ENCODE results near the gene MDGA2.

DNA sequence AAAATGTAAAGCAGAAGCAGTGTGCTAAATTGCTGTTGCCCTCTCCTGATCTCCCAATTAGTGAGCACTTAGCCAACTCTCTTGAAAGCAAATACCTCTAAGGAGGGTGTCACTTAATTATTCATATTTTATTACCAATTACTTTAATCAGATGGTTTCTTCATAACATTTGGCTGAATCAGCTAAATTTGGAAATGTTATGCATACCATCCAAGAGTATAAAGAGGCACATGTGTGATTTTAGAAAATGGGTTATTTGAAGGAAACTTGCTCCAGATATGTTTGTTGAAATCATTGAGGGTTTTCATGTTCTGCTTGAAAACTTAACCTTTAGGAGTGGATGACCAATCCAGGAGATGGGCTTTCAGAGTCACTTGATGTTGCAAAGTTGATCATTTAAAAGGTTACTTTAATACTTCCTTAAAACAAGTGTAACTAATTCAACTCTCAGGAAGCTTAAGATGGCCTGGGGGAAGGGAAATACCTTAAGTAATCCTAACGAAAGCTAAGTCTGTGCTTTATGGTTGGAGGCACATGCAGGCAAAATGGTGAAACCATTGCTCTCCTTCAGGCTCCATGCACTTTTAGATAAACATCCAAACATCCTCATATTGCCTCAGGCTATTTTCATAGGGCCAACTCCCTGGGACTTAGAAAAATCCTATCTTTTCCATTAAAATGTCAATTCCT is 434.5 kb downstream of the MDGA2 start:
- TF ChIP-seq, protein P1, sequence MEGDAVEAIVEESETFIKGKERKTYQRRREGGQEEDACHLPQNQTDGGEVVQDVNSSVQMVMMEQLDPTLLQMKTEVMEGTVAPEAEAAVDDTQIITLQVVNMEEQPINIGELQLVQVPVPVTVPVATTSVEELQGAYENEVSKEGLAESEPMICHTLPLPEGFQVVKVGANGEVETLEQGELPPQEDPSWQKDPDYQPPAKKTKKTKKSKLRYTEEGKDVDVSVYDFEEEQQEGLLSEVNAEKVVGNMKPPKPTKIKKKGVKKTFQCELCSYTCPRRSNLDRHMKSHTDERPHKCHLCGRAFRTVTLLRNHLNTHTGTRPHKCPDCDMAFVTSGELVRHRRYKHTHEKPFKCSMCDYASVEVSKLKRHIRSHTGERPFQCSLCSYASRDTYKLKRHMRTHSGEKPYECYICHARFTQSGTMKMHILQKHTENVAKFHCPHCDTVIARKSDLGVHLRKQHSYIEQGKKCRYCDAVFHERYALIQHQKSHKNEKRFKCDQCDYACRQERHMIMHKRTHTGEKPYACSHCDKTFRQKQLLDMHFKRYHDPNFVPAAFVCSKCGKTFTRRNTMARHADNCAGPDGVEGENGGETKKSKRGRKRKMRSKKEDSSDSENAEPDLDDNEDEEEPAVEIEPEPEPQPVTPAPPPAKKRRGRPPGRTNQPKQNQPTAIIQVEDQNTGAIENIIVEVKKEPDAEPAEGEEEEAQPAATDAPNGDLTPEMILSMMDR (IDR thresholded peaks at IDR 0.05), result no peak
- TF ChIP-seq POLR2A (IDR thresholded peaks at IDR 0.05), result no peak

Data from Peyer's patch (tissue), 4 donors.